Measurements from ENCODE around the gene STK24.
A peak's percentile ranks its signal among the peaks of the same experiment; 100 is the strongest.

STK24 gene

GRCh38 chr13:98519976-98520375 is 56.9 kb downstream of the STK24 start:
- in situ Hi-C loops (cut with MboI; ENCODE audit: low pct_unique_long_range_greater_than_20kb, low sequenced_read_pairs), result no loop called here
- no peak for DNase-seq

DNA sequence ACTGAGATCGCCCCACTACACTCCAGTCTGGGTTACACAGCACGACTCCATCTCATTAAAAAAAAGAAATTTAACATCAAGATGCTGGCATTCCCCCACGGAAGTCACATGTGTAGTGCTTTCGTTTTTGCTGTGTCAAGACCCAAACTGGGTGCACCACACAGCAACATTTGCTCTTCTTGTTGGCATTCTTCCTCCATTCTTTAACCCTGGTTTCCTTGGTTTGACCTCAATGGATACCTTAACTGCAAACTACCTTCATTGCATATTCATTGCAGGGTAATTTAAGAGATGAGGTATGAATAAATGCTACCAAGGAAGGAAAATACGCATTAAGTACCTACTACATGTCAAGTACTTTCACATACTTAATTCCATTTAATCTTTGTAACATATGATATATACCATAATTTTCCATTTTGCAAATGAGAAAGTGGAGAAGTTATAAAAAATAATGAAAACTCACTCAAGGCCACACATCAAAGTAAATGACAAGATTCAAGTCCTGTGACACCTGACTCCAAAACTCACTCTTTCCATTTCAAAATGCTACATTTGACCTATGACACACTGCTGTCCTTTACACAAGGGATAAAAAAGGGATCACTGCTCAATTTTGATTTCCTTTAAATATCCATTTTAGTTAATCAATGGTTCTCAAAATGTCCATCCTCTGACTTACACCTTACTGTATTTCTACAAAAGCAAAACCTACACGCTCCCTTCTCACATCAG is 59.2 kb downstream of the STK24 start:
- no peak for DNase-seq
- in situ Hi-C loops (cut with MboI; ENCODE audit: low pct_unique_long_range_greater_than_20kb, low sequenced_read_pairs), result no loop called here

DNA sequence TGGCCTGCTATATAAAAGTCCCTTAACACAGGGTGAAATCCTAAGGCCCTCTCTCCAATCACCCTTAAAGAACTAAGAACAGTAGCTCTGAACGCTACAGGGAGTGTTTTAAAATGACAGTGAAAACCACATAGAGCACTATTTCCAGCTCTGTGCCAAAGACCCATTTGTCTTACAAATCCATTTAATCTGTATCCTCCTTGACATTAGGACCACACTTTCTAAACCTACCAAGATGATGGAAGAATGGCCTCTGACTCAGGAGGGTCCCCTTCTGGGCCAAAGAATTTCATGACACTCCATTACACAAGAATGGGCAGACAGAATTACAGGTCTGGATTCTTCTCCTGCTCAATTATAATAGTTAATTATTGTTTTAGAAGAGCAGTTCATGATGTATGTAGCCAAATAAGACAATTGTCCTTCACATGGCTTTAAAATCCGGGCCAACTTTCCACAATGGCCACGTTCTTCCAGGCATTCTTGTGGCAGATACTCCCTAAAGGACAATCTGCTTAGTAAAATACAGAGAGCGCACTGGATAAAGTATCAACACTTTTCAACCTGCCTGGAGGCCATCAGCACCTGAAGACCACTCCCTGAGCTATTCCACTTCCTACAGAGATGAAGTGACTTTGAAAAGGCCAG is 61.0 kb downstream of the STK24 start:
- DNase-seq, result no peak
- in situ Hi-C loops (cut with MboI; ENCODE audit: low pct_unique_long_range_greater_than_20kb, low sequenced_read_pairs), result no loop called here

DNA sequence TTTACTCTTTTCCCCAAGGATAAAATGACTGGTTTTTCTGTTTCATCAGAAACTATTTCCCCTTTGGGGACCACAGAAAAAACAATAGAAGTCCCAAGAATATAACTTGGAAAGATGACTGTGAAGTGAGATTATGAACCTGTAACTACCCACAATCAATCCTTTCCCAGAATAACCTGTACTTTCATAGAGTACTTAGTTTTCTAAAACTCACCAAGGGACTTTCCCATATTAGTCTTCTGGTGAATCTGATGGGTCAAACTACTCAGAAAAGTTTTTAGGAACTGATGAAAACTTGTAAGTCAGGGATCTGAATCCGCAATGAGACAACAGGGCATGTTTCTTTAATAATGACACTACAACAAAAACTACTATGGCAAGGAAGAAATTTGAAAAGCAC is 62.6 kb downstream of the STK24 start:
- DNase-seq, result no peak
- in situ Hi-C loops (cut with MboI; ENCODE audit: low pct_unique_long_range_greater_than_20kb, low sequenced_read_pairs), result no loop called here

GRCh38 chr13:98513837-98514236 is 63.1 kb downstream of the STK24 start:
- DNase-seq, result no peak
- in situ Hi-C loops (cut with MboI; ENCODE audit: low pct_unique_long_range_greater_than_20kb, low sequenced_read_pairs), result no loop called here

DNA sequence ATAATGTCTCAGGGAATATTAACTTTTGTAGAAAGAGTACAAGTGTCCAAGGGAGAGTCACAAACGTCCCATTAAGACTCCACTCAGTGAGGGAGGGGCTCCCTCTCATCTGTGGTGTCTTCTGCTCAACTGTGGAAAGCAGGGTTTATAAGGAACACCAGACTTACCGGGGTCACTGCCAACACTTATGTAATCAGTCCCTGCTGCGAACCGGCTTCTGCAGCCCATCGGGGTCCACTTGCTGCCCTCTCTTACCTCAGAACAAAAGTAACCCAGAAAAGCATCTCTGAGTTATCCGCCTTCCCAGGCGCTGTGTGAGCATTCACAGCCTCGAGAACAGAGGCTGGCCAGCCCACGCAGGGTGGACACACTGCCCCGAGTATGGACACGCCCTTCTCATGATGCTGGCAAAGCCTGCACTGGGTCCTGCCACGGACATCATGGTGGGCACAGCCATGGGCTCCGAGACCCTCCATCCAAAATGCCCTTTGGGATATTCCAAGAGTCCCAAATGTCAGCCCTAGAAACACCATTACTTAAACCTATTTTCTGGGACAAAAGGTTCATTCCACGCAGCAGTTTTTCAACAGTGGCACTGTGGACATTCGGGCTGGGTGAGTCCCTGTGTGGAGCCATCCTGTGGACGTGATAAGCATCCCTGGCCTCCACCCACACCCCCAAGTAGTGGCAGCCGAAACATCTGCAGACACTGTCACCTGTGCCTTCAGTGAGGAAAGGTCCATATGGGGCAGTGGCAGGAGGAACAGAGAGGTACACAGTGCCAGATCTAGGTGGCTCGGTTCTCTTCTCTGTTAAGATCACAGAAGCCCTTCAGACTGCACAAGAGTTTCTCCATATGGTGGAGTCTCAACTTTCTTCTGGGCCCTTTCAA is 63.9 kb downstream of the STK24 start:
- in situ Hi-C loops (cut with MboI; ENCODE audit: low pct_unique_long_range_greater_than_20kb, low sequenced_read_pairs), result no loop called here
- no peak for DNase-seq

DNA sequence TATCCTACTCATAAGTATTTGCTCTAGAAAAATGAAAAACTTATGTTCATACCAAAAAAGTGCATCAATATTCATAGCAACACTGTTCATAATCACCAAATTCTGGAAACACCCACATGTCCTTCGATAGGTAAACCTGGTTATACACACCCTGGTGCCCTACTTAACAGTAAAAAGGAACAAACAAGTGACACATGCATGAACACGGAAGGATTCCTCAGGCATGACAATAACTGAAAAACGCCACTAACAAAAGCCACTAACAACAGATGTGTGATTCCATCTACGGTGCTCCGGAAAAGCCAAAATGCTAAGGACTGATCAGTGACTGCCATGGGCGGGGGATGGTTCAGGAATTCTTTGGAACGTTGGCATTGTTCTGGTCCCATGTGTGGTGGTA is 65.5 kb downstream of the STK24 start:
- in situ Hi-C loops (cut with MboI; ENCODE audit: low pct_unique_long_range_greater_than_20kb, low sequenced_read_pairs), result no loop called here
- DNase-seq, result no peak

GRCh38 chr13:98510156-98510509 is 66.8 kb downstream of the STK24 start:
- in situ Hi-C loops (cut with MboI; ENCODE audit: low pct_unique_long_range_greater_than_20kb, low sequenced_read_pairs), result no loop called here
- DNase-seq, result no peak

- peak; percentile 95 for DNase-seq
- in situ Hi-C loops (cut with MboI; ENCODE audit: low pct_unique_long_range_greater_than_20kb, low sequenced_read_pairs), result no loop called here
These were observed 67.4 kb downstream of the STK24 start for GRCh38 chr13:98509271-98510155.

DNA sequence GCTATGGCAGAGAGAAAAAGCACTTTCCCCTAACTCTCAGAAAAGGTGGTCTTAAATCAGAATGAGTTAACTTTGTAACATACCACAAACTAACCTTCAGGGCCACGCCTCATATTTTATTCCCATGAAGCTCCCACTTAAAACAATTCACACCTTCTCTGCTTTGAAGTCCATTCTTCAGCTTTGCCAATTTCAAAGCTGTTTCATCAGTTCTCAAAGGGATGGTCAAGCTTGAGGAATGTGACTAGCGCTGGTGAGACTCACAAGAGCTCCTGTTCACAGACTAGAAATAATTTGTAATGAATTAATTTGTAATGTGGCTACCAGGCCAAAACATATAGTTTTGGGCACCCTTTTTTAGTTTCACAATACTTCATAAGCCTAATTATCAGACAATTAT is 68.2 kb downstream of the STK24 start:
- in situ Hi-C loops (cut with MboI; ENCODE audit: low pct_unique_long_range_greater_than_20kb, low sequenced_read_pairs), result no loop called here

GRCh38 chr13:98508280-98508679 is 68.6 kb downstream of the STK24 start:
- in situ Hi-C loops (cut with MboI; ENCODE audit: low pct_unique_long_range_greater_than_20kb, low sequenced_read_pairs), result no loop called here
- no peak for DNase-seq

More for the DNA sequence above, 68.2 kb downstream of the STK24 start:
- DNase-seq, result no peak

DNA sequence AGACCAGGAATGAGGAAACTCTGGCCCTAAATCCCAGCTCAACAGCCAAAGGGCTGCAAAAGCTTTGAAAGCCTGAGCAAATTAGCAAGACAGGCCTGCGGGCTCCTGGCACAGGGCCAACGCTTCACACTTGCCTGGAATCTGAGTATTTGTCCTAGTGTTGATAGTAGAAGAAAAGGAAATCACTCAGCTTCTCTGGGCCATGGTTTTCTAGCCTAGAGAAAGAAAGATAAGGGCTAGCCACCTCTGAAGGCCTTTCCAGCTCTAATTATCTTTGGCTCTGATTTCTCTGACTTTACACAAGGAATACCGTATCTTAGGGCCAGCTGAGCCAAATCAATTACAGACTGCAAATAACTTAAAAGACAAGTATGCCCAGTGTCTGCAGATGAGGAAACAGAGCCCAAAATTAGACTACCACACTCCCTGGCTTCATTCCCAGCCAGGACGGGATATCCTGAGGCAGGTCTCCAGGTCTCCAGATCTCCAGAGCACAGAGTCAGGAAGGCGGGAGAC is 69.6 kb downstream of the STK24 start:
- DNase-seq, result peak; percentile 30
- in situ Hi-C loops (cut with MboI; ENCODE audit: low pct_unique_long_range_greater_than_20kb, low sequenced_read_pairs), result no loop called here

- in situ Hi-C loops (cut with MboI; ENCODE audit: low pct_unique_long_range_greater_than_20kb, low sequenced_read_pairs), result no loop called here
- no peak for DNase-seq
These were observed 70.1 kb downstream of the STK24 start for GRCh38 chr13:98506728-98507230.

- DNase-seq, result no peak
- in situ Hi-C loops (cut with MboI; ENCODE audit: low pct_unique_long_range_greater_than_20kb, low sequenced_read_pairs), result no loop called here
These were observed 70.6 kb downstream of the STK24 start for GRCh38 chr13:98506322-98506721.

DNA sequence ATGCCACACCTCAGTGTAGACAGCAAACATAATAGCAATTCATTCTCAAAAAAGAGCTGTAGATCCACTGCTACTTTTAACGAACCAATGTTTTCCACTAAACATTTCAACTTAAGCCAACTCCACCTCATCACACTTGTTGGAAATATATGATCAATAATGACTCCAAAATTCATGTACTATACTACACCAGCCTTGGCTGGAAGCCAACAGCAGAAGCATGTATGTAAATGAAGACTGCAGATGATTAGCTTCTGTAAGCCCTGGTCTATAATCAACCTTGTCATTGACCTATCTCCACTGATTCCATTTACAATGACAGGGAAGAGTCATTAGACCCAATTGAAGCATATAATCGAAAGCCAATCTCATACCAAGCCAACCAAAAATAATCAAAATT is 71.7 kb downstream of the STK24 start:
- in situ Hi-C loops (cut with MboI; ENCODE audit: low pct_unique_long_range_greater_than_20kb, low sequenced_read_pairs), result no loop called here
- no peak for DNase-seq

GRCh38 chr13:98504371-98504963 is 72.4 kb downstream of the STK24 start:
- DNase-seq, result no peak
- in situ Hi-C loops (cut with MboI; ENCODE audit: low pct_unique_long_range_greater_than_20kb, low sequenced_read_pairs), result no loop called here

GRCh38 chr13:98504029-98504351 is 72.9 kb downstream of the STK24 start:
- in situ Hi-C loops (cut with MboI; ENCODE audit: low pct_unique_long_range_greater_than_20kb, low sequenced_read_pairs), result no loop called here
- no peak for DNase-seq

GRCh38 chr13:98503175-98504028 is 73.5 kb downstream of the STK24 start:
- in situ Hi-C loops (cut with MboI; ENCODE audit: low pct_unique_long_range_greater_than_20kb, low sequenced_read_pairs), result no loop called here
- DNase-seq, result no peak
